ENCODE results near the gene ZNF132.
A peak's percentile ranks its signal among the peaks of the same experiment; 100 is the strongest.
"Not testable (repeated sequence)": the region's sequence is repeated elsewhere in the genome, so short reads cannot be mapped to it uniquely, and the experiment has no call there.

ZNF132 gene

DNA sequence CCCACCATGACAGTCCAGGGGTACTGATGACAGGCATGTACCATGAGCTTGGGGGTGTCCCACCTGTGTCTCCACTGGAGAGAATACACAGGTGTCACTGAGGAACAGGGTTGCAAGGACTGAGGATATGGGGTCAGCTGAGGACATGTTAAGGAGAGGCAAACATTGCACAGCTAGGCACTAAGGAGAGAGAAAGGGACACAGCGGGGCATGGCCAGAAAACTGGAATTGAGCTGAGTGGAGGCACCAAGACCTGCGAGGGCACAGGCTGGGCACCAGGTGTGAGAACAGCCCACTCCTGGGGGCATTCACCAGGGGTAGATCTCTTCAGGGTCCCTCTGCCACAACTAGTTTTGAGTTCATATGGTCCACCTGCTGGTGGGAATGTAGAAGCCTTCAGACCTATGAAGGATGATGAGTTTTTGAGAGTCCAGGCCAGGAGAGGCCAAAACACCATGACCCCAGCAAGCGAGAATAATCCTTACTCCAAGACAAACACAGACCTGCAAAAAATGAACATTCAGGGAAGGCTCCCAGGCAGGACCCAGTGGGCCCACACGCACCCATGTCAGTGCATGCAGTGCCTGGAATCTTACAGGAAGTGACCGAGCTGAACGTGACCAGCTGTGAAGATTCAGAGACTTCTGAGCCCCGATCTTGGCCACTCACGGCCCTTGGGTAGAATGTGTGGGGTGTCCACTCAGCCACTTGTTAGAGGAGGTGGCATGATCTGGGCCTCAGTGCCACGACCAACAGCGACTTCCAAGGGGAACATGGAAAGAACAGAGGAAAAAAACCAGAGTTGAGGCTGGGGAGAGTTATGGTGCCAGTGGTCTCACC, 32.9 kb downstream of the ZNF132 start:
- peak; percentile 6 for DNase-seq

DNA sequence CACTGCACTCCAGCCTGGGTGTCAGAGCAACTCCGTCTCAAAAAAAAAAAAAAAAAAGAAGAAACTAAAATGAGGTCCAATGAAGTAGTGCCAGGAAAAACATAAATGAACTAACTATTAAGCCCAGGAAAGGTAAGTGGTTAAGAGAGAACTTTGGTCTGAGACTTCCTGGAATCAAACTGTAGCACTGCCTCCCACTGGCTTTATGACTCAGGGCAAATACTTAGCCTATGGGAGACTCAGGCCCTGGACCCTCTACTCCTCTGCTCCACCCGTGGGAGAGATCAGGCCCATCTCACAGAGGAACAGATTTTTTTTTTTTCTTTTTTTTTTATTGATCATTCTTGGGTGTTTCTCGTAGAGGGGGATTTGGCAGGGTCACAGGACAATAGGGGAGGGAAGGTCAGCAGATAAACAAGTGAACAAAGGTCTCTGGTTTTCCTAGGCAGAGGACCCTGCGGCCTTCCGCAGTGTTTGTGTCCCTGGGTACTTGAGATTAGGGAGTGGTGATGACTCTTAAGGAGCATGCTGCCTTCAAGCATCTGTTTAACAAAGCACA, 36.0 kb downstream of the ZNF132 start:
- DNase-seq = not testable (repeated sequence)

GRCh38 chr19:58401840-58402421, 38.0 kb downstream of the ZNF132 start:
- no peak for DNase-seq

DNA sequence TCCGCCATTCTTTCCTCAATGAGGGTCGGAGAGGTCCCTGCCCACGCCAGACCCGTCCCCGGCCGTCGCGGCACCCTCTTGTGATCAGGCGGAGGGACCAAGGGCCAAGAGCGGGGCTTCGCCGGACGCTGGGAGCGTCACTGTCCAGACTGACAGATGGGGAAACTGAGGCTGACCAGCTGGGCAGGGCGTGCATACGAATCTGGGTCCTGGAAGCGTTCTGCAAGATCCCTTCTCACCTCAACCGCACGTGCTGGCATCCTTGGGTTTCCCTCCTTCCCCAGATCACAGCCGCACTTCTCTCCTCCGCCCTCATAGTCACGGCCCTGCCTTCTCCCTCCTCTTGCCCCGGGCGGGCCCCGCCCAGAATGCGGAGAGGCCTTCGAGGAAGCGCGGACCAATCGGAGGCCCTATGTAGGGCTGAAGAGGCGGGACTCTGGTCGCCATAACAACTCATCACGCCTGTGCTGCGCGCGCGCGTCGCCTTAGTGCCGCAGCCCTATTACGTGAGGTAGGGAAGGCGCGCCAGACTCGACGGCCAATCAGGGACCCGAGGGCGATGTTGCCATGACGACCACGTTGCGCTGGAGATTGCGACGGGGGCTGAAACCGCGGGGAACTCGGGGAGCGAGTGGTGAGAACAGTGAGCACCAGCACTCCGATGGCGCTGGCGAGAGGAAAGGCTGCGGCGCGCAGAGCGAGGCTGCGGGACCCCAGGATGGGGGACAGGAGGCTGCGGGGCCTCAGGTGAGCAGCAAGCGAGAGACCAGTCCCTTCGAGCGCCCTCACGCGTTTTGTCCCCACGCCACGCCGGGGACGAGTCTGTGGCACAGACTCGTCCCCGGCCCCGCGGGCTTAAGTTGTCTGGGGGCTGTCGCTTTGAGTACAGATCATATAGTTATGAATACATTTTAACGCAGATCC, 38.8 kb downstream of the ZNF132 start:
- peak; percentile 97 for DNase-seq

- DNase-seq = no peak
These were observed 39.5 kb downstream of the ZNF132 start for GRCh38 chr19:58400316-58400915.

DNA sequence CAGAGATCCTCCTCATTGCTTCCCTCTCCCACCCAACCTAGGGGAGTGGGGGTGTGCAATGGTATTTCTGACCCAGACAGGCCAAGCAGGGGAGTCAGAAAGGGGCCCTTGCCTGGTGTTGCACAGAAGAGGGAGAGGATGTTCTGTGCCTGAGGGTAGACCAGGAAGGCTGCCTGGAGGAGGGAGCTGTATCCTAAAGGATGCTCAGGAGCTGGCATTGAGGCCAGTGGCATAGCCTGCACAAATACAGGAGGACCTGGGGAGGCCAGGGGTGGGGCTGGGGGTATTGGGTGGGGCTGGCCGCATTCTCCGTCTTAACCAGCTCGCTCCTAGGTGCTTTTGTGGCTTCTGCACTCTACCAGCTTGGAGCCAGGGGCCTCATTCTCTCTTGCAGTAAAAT, 40.0 kb downstream of the ZNF132 start:
- DNase-seq = no peak

- no peak for DNase-seq
These were observed 41.4 kb downstream of the ZNF132 start for GRCh38 chr19:58398545-58398944.

- no peak for DNase-seq
These were observed 41.9 kb downstream of the ZNF132 start for GRCh38 chr19:58398087-58398486.

DNA sequence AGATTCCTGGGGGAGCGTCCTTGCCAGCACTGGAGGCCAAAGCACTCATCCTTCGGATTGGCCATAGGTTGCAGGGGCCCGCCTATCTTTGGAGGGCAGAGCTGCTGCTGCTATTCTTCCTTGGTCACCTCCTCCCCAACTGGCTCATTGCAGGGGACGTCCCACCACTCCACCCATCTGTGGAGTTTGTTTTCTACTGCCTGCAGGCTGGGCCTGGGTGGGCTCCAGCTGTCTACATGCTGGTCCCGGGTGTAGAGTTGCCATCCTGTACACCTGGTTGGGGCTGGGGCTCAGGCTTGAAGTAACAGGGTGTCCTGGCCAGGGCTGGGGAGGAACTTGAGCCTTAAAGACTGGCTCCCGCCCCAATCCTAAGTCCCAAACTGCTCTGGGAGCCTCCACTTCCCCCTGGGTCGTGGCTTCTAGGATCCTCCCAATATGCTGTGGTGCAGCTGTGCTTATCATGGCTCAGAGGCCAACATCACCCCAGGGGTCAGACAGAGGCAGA, 42.4 kb downstream of the ZNF132 start:
- no peak for DNase-seq

DNA sequence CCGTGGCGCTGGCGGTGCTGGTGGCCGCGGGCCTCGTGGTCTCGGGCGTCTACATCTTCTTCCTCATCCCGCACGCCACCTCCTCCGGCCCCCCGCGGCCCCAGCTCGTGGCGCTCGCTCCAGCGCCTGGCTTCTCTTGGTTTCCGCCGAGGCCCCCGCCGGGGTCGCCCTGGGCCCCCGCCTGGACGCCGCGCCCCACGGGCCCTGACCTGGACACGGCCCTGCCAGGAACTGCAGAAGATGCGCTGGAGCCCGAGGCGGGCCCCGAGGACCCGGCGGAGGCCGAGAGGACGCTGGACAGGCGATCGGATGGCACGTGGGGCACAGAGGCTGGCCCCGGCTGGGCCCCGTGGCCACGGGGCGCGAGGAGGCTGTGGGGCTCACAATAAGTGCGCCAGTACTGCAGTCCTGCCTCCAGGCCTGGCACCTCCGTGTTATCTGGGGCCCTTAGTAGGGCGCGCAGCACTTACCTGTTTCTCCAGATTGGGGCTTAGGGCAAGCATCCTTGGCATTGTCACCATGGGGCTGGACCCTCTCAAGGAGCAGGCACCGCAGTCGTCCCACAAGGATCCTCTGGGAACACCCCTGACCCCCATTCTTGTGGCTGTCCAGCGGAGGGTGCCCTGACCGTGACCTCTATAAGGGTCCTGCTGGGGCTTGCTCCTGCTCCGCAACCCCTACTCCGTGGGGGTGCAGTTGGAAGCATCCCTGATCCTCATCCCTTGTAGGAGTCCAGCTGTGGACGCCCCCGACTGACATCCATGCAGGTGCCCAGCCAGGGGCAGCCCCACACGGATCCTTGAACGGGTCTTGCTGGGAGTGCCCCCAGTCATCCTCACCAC, 43.0 kb downstream of the ZNF132 start:
- DNase-seq = no peak

GRCh38 chr19:58395979-58396627, 43.9 kb downstream of the ZNF132 start:
- no peak for DNase-seq

DNA sequence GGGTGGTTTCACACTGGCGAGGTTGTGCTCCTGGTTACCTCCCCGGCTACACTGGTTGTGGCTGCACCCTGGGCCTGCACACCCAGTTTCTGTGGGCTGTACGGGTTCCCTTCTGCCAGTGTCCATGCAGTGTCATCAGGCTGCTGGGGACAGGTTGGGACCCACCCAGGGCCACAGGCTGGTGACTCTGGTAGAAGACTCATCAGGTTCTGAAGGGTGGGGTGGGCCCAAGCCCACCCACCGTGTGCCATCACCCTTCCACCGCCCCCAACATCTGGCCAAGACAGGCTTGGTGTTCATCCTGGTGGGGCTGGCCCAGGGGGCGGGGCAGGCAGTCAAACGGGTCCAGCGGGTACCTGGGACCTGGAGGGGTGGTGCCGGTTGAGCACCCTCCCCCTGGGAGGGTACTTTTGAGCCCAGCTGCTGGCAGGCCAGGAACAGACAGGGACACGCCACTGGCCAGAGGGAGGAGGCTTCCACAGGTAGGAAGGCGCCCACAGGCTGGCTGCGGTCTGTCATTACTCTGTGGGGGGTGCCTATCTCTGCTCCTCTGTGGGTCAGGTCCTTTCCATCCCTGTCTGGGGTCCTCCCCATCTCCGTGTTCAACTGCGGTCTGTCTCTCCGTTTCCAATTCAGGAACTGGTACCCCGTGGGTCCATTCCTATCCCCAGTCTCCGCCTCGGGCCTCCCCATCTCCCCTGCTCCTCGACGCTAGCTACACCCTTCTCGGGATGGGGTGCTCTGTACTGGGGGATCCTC, 44.6 kb downstream of the ZNF132 start, which contains the start of gene RNF225:
TSS of gene RNF225 (plus strand) at position 437 of the 759 bp plus-strand sequence. CDS start 434 bp downstream, outside the sequence.
- no peak for DNase-seq

GRCh38 chr19:58394821-58395219, 45.1 kb downstream of the ZNF132 start:
- no peak for DNase-seq

DNA sequence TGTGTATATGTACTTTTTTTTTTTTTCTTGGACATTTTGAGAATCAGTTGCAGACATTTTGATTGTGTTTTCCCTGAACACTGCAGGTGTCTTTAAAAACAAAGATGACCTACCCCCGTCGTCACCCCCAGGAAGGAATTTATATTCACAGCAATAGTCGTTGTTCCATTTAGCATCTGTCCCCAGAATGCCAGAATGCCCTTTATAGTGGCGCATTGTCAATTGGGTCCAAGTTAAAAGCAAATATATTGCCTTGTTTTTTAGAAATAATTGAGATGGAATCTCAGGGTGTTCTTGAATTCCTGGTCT, 46.3 kb downstream of the ZNF132 start:
- no peak for DNase-seq

- no peak for DNase-seq
These were observed 46.8 kb downstream of the ZNF132 start for GRCh38 chr19:58392945-58393724.

GRCh38 chr19:58388175-58388526, 51.8 kb downstream of the ZNF132 start:
- DNase-seq = no peak

DNA sequence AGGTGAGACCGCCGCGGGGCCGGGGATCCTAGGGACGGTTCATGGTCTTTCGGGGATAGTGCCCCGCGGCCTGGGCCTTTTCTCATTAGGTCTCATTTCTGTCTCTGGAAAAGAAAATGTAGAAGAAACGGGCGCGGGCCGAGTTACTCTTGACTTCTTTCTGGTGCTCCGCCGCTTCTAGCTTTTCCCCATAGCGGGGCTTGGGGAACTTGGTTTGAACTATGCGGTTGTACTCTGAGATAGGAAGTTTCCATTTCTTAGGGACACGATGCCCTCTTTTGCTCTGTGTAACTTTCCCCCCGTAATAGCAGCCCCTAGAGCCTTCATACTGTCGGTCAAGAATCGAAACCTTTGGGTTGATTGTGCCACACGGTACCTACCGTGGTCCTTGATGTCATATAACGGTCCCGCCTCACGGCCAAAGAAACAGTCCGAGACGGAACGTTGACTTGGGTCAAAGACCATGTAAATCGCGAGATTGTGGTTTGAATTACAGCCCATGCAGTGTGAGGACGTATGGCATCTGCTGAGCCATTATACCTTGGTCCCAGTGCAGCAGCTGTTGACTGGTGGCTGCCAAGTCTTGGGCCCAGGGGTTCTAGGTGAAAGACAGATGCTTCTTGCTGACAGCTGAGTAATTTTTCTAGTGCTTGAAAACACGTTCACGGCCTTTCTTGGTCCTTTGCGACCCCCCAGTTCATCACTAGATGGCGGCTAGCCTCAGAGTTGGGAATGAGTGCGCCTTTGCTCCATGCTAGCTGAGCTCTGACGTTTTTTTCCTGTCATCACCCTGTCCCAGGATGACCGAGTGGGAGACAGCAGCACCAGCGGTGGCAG, 52.4 kb downstream of the ZNF132 start:
- no peak for DNase-seq

- DNase-seq = peak; percentile 97
These were observed 53.2 kb downstream of the ZNF132 start, which contains the start of gene RPS5 for GRCh38 chr19:58386576-58387337. Gene RPS5 (plus strand): TSS chr19:58387269. CDS start chr19:58388138, 869 bp downstream.
